GM19372 (cell line): Measurements from ENCODE around the gene GAS2L3.
A peak's percentile ranks its signal among the peaks of the same experiment; 100 is the strongest.
"Not testable (repeated sequence)": the region's sequence is repeated elsewhere in the genome, so short reads cannot be mapped to it uniquely, and the experiment has no call there.

Experiments
- ATAC-seq: cut with Tn5 transposase; IDR thresholded peaks from one replicate; pipeline ENCODE4 v1.9.1; 2021; ENCODE audit warnings: mild to moderate bottlenecking, low read depth, moderate library complexity; ENCODE audit not compliant: unreplicated experiment

Gene GAS2L3

GRCh38 chr12:100573292-100574186, at the start of gene GAS2L3:
Gene GAS2L3 (plus strand): TSS chr12:100573684. CDS start chr12:100594905, 21,221 bp downstream.
- ATAC-seq: peak; percentile 99

GRCh38 chr12:100528034-100528433, 45.5 kb upstream of the GAS2L3 start:
- ATAC-seq: no peak

- ATAC-seq: no peak
Measured at GRCh38 chr12:100528471-100529127, 44.9 kb upstream of the GAS2L3 start.

GRCh38 chr12:100529756-100530350, 43.6 kb upstream of the GAS2L3 start:
- no peak for ATAC-seq

- ATAC-seq: no peak
Measured at GRCh38 chr12:100533376-100533775, 40.1 kb upstream of the GAS2L3 start.

GRCh38 chr12:100534625-100535227, 38.8 kb upstream of the GAS2L3 start:
- no peak for ATAC-seq

- no peak for ATAC-seq
Measured at GRCh38 chr12:100539202-100539601, 34.3 kb upstream of the GAS2L3 start.

- no peak for ATAC-seq
Measured at GRCh38 chr12:100544165-100544564, 29.3 kb upstream of the GAS2L3 start.

- no peak for ATAC-seq
Measured at GRCh38 chr12:100545092-100545491, 28.4 kb upstream of the GAS2L3 start.

- no peak for ATAC-seq
Measured at GRCh38 chr12:100553936-100554335, 19.5 kb upstream of the GAS2L3 start.

GRCh38 chr12:100554608-100555077, 18.8 kb upstream of the GAS2L3 start:
- no peak for ATAC-seq

- no peak for ATAC-seq
Measured at GRCh38 chr12:100555722-100556121, 17.8 kb upstream of the GAS2L3 start.

GRCh38 chr12:100557357-100557756, 16.1 kb upstream of the GAS2L3 start:
- no peak for ATAC-seq

GRCh38 chr12:100559261-100559660, 14.2 kb upstream of the GAS2L3 start:
- not testable (repeated sequence) for ATAC-seq

GRCh38 chr12:100564090-100564489, 9.4 kb upstream of the GAS2L3 start:
- ATAC-seq: no peak

GRCh38 chr12:100564905-100565467, 8.5 kb upstream of the GAS2L3 start:
- ATAC-seq: no peak

GRCh38 chr12:100565987-100566545, 7.4 kb upstream of the GAS2L3 start:
- ATAC-seq: no peak

- ATAC-seq: peak; percentile 98
Measured at GRCh38 chr12:100566887-100567637, 6.4 kb upstream of the GAS2L3 start.

GRCh38 chr12:100567945-100568344, 5.5 kb upstream of the GAS2L3 start:
- ATAC-seq: no peak
